Keratinocyte (primary cell): ENCODE results near the gene CNTNAP2. TPM values are rescaled to one million over a fixed set of nuclear protein-coding genes. Genes with fewer than 3 reads are reported as not detected.

Experiments
- DNase-seq: peaks from one replicate; pipeline ENCODE4 v3.0.0-alpha.2; 2011; ENCODE audit warnings: low read depth, missing footprints, low spot score
- FAIRE-seq: peaks from 2 replicates; lab custom pipeline; 2011; peaks lifted over from hg19 to GRCh38; lab: Jason Lieb, UNC
- H2AFZ ChIP-seq: 2 replicates; pipeline ENCODE4 v1.6.0; 2012; ENCODE audit warnings: low read length, control low read depth, inconsistent platforms; ENCODE audit not compliant: control insufficient read depth
- H3K27ac ChIP-seq: 2 replicates; pipeline ENCODE4 v1.5.1; 2011; ENCODE audit warnings: low read length; ENCODE audit not compliant: control insufficient read depth, insufficient read depth
- H3K27me3 ChIP-seq: 3 replicates; pipeline ENCODE4 v1.6.0; 2011; ENCODE audit warnings: low read length; ENCODE audit not compliant: control insufficient read depth, insufficient read depth; ENCODE audit errors: extremely low read depth
- H3K36me3 ChIP-seq, 2 experiments: 2 replicates in 1 of 2; 3 replicates in 1 of 2; pipeline ENCODE4 v1.5.1; 2011; ENCODE audit warnings: low read length in 2 of 2, mild to moderate bottlenecking in 1 of 2; ENCODE audit not compliant: control insufficient read depth in 2 of 2, insufficient read depth in 2 of 2; ENCODE audit errors: extremely low read depth in 1 of 2
- H3K4me1 ChIP-seq: 3 replicates; pipeline ENCODE4 v1.5.1; 2011; ENCODE audit warnings: low read length; ENCODE audit not compliant: control insufficient read depth, insufficient read depth; ENCODE audit errors: extremely low read depth
- H3K4me2 ChIP-seq: 3 replicates; pipeline ENCODE4 v1.6.0; 2011; ENCODE audit warnings: low read depth, low read length; ENCODE audit not compliant: control insufficient read depth, insufficient read depth; ENCODE audit errors: extremely low read depth
- H3K4me3 ChIP-seq, 3 experiments: fragments of 200-600 bp in 1 of 3; sonication (generic) in 1 of 3; 2 replicates in 2 of 3; 3 replicates in 1 of 3; pipeline ENCODE4 v1.5.1; 2011 to 2016; ENCODE audit warnings: low read length in 3 of 3, mild to moderate bottlenecking in 3 of 3, control low read depth in 2 of 3, inconsistent platforms in 1 of 3, low read depth in 1 of 3, mixed read lengths in 1 of 3, mixed run types in 1 of 3, moderate library complexity in 1 of 3; ENCODE audit not compliant: control insufficient read depth in 2 of 3, insufficient read depth in 2 of 3; ENCODE audit errors: extremely low read depth in 1 of 3
- H3K79me2 ChIP-seq: 2 replicates; pipeline ENCODE4 v1.6.0; 2012; ENCODE audit warnings: low read length; ENCODE audit not compliant: control insufficient read depth, insufficient read depth
- H3K9ac ChIP-seq: 3 replicates; pipeline ENCODE4 v1.6.0; 2011; ENCODE audit warnings: low read length; ENCODE audit not compliant: control insufficient read depth, insufficient read depth; ENCODE audit errors: extremely low read depth
- H3K9me1 ChIP-seq: 3 replicates; pipeline ENCODE4 v1.6.0; 2011; ENCODE audit warnings: low read length; ENCODE audit not compliant: control insufficient read depth, insufficient read depth; ENCODE audit errors: extremely low read depth
- H3K9me3 ChIP-seq: 2 replicates; pipeline ENCODE4 v1.5.1; 2012; ENCODE audit warnings: low read depth, low read length; ENCODE audit not compliant: control insufficient read depth
- H4K20me1 ChIP-seq: 3 replicates; pipeline ENCODE4 v1.6.0; 2011; ENCODE audit warnings: low read length; ENCODE audit not compliant: control insufficient read depth, insufficient read depth; ENCODE audit errors: extremely low read depth
- CTCF ChIP-seq, 3 experiments: IDR thresholded peaks in 1 of 3; conservative IDR thresholded peaks in 1 of 3; optimal IDR thresholded peaks in 1 of 3; 2 replicates in 2 of 3; 3 replicates in 1 of 3; pipeline versions ENCODE3 to v1.5.1; 2011; ENCODE audit warnings: low read length in 3 of 3, mild to moderate bottlenecking in 3 of 3, moderate library complexity in 2 of 3, control low read depth in 1 of 3, inconsistent platforms in 1 of 3; ENCODE audit not compliant: insufficient read depth in 2 of 3; ENCODE audit errors: extremely low read depth in 1 of 3
- EZH2 ChIP-seq: IDR thresholded peaks from one replicate; pipeline ENCODE4 v1.6.1; 2012; ENCODE audit warnings: inconsistent platforms, mild to moderate bottlenecking, low read length, moderate library complexity
- dilution Hi-C: fragments of 300-500 bp; cut with MboI; formaldehyde crosslinking; loops from one replicate; pipeline ENCODE4 v1.7.0; 2020; ENCODE audit warnings: low sequenced_read_pairs; ENCODE audit not compliant: extremely low pct_ligation_motif_present
- polyA plus RNA-seq, 5 experiments: library from polyadenylated mRNA; depleted of rRNA in 3 of 5; stranded (reverse) in 3 of 5; stranded (forward) in 1 of 5; unstranded in 1 of 5; fragments of >200 nt; gene quantifications; 1 replicate in 1 of 5; 2 replicates in 3 of 5; 3 replicates in 1 of 5; pipeline versions ENCODE4 v1.2.1 to v1.2.3, GENCODE V29; 2011 to 2012; ENCODE audit warnings: missing spikeins in 2 of 5, low read depth in 1 of 5, low replicate concordance in 1 of 5

Gene CNTNAP2
- polyA plus RNA-seq, 1 donor (not counting 4 experiments of a cell fraction or from before 2014, with no cell fraction given): 1.4 TPM

GRCh38 chr7:147146169-147146568, 1029.6 kb downstream of the CNTNAP2 start:
- H3K27ac ChIP-seq: no peak overlapping the region
- H3K4me3 ChIP-seq: no peak overlapping the region
- dilution Hi-C loops: no loop called here
- no peak for TF ChIP-seq EZH2
- TF ChIP-seq CTCF (optimal IDR thresholded peaks at IDR 0.05 in 1 of 3, IDR thresholded peaks at IDR 0.05 in 1 of 3, conservative IDR thresholded peaks at IDR 0.05 in 1 of 3; ENCODE audit: extremely low read depth in 1 of 3, insufficient read depth in 2 of 3, low read length in 3 of 3): no peak
- no peaks in the 10 kb centered on the region for H3K79me2 ChIP-seq
- no peak overlapping the region for H3K4me2 ChIP-seq
- no peaks in the 10 kb centered on the region for H3K4me1 ChIP-seq
- no peaks in the 10 kb centered on the region for H4K20me1 ChIP-seq
- H3K27me3 ChIP-seq: no peaks in the 10 kb centered on the region
- H3K9me1 ChIP-seq: no peaks in the 10 kb centered on the region
- H3K36me3 ChIP-seq: no peaks in the 10 kb centered on the region
- no peak for DNase-seq
- H3K9ac ChIP-seq: no peak overlapping the region
- FAIRE-seq: no peak
- no peak overlapping the region for H2AFZ ChIP-seq
- H3K9me3 ChIP-seq: no peaks in the 10 kb centered on the region

GRCh38 chr7:147151661-147152060, 1035.1 kb downstream of the CNTNAP2 start:
- Histone ChIP-seq H2AFZ (no peak overlapping the region), H3K27ac (no peak overlapping the region), H3K9me1 (no peaks in the 10 kb centered on the region), H3K9ac (no peak overlapping the region), H3K79me2 (no peaks in the 10 kb centered on the region), H3K9me3 (no peaks in the 10 kb centered on the region), H3K4me3 (no peak overlapping the region), H3K27me3 (no peaks in the 10 kb centered on the region), H3K4me1 (no peaks in the 10 kb centered on the region), H3K36me3 (no peaks in the 10 kb centered on the region), H4K20me1 (no peaks in the 10 kb centered on the region), H3K4me2 (no peak overlapping the region)
- no peak for DNase-seq
- dilution Hi-C loops: no loop called here
- no peak for FAIRE-seq
- TF ChIP-seq EZH2 (no peak), CTCF (optimal IDR thresholded peaks at IDR 0.05 in 1 of 3, IDR thresholded peaks at IDR 0.05 in 1 of 3, conservative IDR thresholded peaks at IDR 0.05 in 1 of 3; ENCODE audit: extremely low read depth in 1 of 3, insufficient read depth in 2 of 3, low read length in 3 of 3) (no peak)
